Neutrophil (primary cell): ENCODE data around the gene SSU72.

Experiments
- H3K27ac ChIP-seq: fragments of 200-600 bp; sonication (generic); 2 replicates; pipeline ENCODE4 v1.5.1; 2016; ENCODE audit warnings: mild to moderate bottlenecking, moderate library complexity
- H3K27me3 ChIP-seq: fragments of 200-600 bp; sonication (generic); 2 replicates; pipeline ENCODE4 v1.6.0; 2016; ENCODE audit warnings: mild to moderate bottlenecking
- H3K36me3 ChIP-seq: fragments of 200-600 bp; sonication (generic); 2 replicates; pipeline ENCODE4 v1.5.1; 2017
- H3K4me1 ChIP-seq, 2 experiments: fragments of 200-600 bp in 1 of 2; sonication (generic) in 1 of 2; 1 replicate in 1 of 2; 2 replicates in 1 of 2; pipeline versions ENCODE4 v1.5.1 to v1.6.1; 2013 to 2016; ENCODE audit warnings: low read depth in 1 of 2, low read length in 1 of 2, mild to moderate bottlenecking in 1 of 2, moderate library complexity in 1 of 2; ENCODE audit not compliant: control insufficient read depth in 1 of 2, insufficient read depth in 1 of 2
- H3K4me3 ChIP-seq, 2 experiments: fragments of 200-600 bp in 1 of 2; sonication (generic) in 1 of 2; 1 replicate in 1 of 2; 2 replicates in 1 of 2; pipeline ENCODE4 v1.5.1; 2013 to 2016; ENCODE audit warnings: low read depth in 1 of 2, low read length in 1 of 2, mild to moderate bottlenecking in 1 of 2, moderate library complexity in 1 of 2
- H3K9me3 ChIP-seq: fragments of 200-600 bp; sonication (generic); 2 replicates; pipeline ENCODE4 v1.5.1; 2016
- CTCF ChIP-seq: fragments of 200-600 bp; sonication (generic); IDR thresholded peaks from 2 replicates; pipeline ENCODE4 v1.5.1; 2016; ENCODE audit warnings: antibody characterized with exemption

SSU72 gene

GRCh38 chr1:1578371-1578940, 3.8 kb upstream of the SSU72 start:
- peaks cover 55% of the 10 kb centered on the region for H3K27me3 ChIP-seq
- no peak for TF ChIP-seq CTCF

DNA sequence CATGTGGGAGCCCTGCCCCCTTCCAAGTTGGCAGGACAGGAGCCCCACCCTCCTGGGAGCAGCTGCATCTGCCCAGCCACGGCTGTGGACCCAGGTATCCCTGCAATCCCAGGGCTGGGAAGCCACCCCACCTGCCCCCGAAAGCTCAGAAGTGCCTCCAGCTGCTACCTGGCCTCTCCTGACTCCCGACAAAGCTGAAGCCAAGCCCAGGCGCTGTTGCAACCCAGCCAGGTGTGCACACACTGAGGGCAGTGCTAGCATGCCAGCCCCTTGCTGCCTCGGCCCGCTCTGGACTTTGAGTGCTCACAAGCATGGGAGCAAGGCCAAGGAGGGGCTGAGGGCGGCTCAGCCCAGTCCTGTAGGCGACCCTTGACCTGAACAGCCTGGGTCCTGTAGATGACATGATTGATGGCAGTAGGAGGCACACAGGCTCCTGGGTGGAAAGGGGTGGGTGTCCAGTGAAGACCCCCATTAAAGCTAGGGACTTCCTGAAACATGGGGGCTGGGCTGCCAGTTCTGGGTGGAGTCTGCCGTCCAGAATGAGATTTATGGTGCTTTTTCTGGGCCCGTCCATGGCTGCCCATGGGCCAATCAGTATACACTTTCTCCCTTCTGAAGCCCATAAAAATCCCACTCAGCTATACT, 2.8 kb upstream of the SSU72 start:
- H3K4me1 ChIP-seq, result peaks cover 18 to 25% of the 10 kb centered on the region in 2 experiments
- peaks cover 45% of the 10 kb centered on the region for H3K27me3 ChIP-seq
- no peak overlapping the region for H3K27ac ChIP-seq
- H3K4me3 ChIP-seq, result no peak overlapping the region
- TF ChIP-seq CTCF, result no peak
- H3K36me3 ChIP-seq, result no peaks in the 10 kb centered on the region
- no peaks in the 10 kb centered on the region for H3K9me3 ChIP-seq

More at GRCh38 chr1:1578371-1578940, 3.8 kb upstream of the SSU72 start:
- peaks cover 9 to 16% of the 10 kb centered on the region in 2 experiments for H3K4me1 ChIP-seq
- H3K4me3 ChIP-seq, result no peak overlapping the region
- H3K27ac ChIP-seq, result no peak overlapping the region
- no peaks in the 10 kb centered on the region for H3K9me3 ChIP-seq
- H3K36me3 ChIP-seq, result no peaks in the 10 kb centered on the region

- peaks cover 11% of the 10 kb centered on the region for H3K36me3 ChIP-seq
- H3K27me3 ChIP-seq, result peaks cover 13% of the 10 kb centered on the region
- TF ChIP-seq CTCF, result no peak
- H3K9me3 ChIP-seq, result no peaks in the 10 kb centered on the region
- peaks cover 19 to 25% of the 10 kb centered on the region in 2 experiments for H3K4me1 ChIP-seq
- peak overlapping the region; percentile 99 for H3K27ac ChIP-seq
- peak overlapping the region; percentile 81 to 99 for H3K4me3 ChIP-seq
Measured at GRCh38 chr1:1573843-1574720, 581 bp downstream of the SSU72 start.

DNA sequence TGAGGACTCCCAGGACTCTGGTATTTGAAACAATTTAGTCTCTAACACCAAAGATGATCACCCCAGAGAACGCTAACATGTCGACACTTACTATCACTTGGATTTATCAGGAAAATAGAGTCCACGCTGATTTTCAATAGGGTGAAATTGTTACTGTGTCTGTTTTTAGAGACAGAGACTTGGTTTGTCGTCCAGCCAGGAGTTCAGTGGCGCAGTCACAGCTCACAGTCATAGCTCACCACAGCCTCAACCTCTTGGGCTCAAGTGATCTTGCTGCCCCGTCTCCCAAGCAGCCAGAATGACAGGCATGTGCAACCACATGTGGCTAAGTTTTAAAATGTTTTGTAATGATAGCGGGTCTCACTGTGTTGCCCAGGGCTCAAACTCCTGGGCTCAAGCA, 5.3 kb downstream of the SSU72 start:
- no peak for TF ChIP-seq CTCF
- H3K27me3 ChIP-seq, result no peaks in the 10 kb centered on the region
- no peak overlapping the region for H3K27ac ChIP-seq
- no peaks in the 10 kb centered on the region for H3K9me3 ChIP-seq
- peaks cover 13 to 16% of the 10 kb centered on the region in 2 experiments for H3K4me1 ChIP-seq
- H3K36me3 ChIP-seq, result peaks cover 29% of the 10 kb centered on the region
- H3K4me3 ChIP-seq, result no peak overlapping the region

- Histone ChIP-seq H3K4me3 (no peak overlapping the region), H3K9me3 (no peaks in the 10 kb centered on the region), H3K27ac (no peak overlapping the region), H3K36me3 (peaks cover 43% of the 10 kb centered on the region), H3K27me3 (no peaks in the 10 kb centered on the region), H3K4me1 (peaks cover 5 to 6% of the 10 kb centered on the region in 2 experiments)
- no peak for TF ChIP-seq CTCF
Measured at GRCh38 chr1:1567891-1568291, 6.8 kb downstream of the SSU72 start.
